ENCODE measurements around the gene SCUBE1.

DNA sequence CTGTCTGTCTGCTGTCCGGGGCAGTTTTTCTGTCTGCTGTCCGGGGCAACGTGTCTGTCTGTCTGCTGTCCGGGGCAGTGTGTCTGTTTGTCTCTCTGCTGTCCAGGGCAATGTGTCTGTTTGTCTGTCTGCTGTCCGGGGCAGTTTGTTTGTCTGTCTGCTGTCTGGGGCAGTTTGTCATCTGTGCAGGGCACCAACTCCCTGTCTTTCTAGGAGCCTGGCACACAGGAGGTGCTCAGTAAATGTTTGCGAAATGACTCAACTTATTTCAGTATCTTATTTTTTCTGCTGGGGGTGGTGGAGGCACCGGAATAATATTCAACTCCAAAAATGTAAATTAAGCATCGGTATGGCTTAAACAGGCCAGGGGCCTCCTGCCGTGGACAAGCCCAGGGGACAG, 144.2 kb downstream of the SCUBE1 start:
- TF ChIP-seq, protein P1, sequence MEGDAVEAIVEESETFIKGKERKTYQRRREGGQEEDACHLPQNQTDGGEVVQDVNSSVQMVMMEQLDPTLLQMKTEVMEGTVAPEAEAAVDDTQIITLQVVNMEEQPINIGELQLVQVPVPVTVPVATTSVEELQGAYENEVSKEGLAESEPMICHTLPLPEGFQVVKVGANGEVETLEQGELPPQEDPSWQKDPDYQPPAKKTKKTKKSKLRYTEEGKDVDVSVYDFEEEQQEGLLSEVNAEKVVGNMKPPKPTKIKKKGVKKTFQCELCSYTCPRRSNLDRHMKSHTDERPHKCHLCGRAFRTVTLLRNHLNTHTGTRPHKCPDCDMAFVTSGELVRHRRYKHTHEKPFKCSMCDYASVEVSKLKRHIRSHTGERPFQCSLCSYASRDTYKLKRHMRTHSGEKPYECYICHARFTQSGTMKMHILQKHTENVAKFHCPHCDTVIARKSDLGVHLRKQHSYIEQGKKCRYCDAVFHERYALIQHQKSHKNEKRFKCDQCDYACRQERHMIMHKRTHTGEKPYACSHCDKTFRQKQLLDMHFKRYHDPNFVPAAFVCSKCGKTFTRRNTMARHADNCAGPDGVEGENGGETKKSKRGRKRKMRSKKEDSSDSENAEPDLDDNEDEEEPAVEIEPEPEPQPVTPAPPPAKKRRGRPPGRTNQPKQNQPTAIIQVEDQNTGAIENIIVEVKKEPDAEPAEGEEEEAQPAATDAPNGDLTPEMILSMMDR (IDR thresholded peaks at IDR 0.05) = no peak
- no peak for TF ChIP-seq POLR2A (IDR thresholded peaks at IDR 0.05)
